MM.1S (cell line): ENCODE data around the gene GOLGA3.
"Not testable (repeated sequence)": the region's sequence is repeated elsewhere in the genome, so short reads cannot be mapped to it uniquely, and the experiment has no call there.

Source experiments
- DNase-seq: peaks from one replicate; pipeline ENCODE4 v3.0.0-alpha.2; 2015
- H2AFZ ChIP-seq: fragments of 300-600 bp; sonication (generic); 2 replicates; pipeline ENCODE4 v1.6.0; 2016; ENCODE audit warnings: antibody characterized with exemption, low read length
- H3F3A ChIP-seq: fragments of 300-600 bp; sonication (generic); 2 replicates; pipeline ENCODE4 v1.6.1; 2016; ENCODE audit warnings: mild to moderate bottlenecking, antibody characterized with exemption, low read length, moderate library complexity, mixed read lengths; ENCODE audit not compliant: insufficient read depth
- H3K27ac ChIP-seq: fragments of 300-600 bp; sonication (generic); 2 replicates; pipeline ENCODE4 v1.5.1; 2016; ENCODE audit warnings: mild to moderate bottlenecking, low read length
- H3K27me3 ChIP-seq: fragments of 300-600 bp; sonication (generic); replicated peaks from 2 replicates; pipeline ENCODE4 v1.6.0; 2016; ENCODE audit warnings: low read length; ENCODE audit not compliant: insufficient read depth
- H3K36me3 ChIP-seq: fragments of 300-600 bp; sonication (generic); replicated peaks from 2 replicates; pipeline ENCODE4 v1.6.1; 2016; ENCODE audit warnings: mild to moderate bottlenecking, low read length, mixed read lengths; ENCODE audit not compliant: insufficient read depth
- H3K4me1 ChIP-seq: fragments of 300-600 bp; sonication (generic); 2 replicates; pipeline ENCODE4 v1.6.1; 2016; ENCODE audit warnings: low read length, mixed read lengths
- H3K4me2 ChIP-seq: fragments of 300-600 bp; sonication (generic); 2 replicates; pipeline ENCODE4 v1.6.0; 2016; ENCODE audit warnings: low read depth, low read length
- H3K4me3 ChIP-seq: fragments of 300-600 bp; sonication (generic); 2 replicates; pipeline ENCODE4 v1.5.1; 2016; ENCODE audit warnings: low read length, mixed read lengths
- H3K79me2 ChIP-seq: fragments of 300-600 bp; sonication (generic); 2 replicates; pipeline ENCODE4 v1.6.1; 2016; ENCODE audit warnings: mixed run types, low read length, mixed read lengths
- H3K9ac ChIP-seq: fragments of 300-600 bp; sonication (generic); 2 replicates; pipeline ENCODE4 v1.6.1; 2016; ENCODE audit warnings: low read length, mixed read lengths
- H3K9me2 ChIP-seq: fragments of 300-600 bp; sonication (generic); replicated peaks from 2 replicates; pipeline ENCODE4 v1.6.1; 2016; ENCODE audit warnings: mild to moderate bottlenecking, low read length, mixed read lengths; ENCODE audit not compliant: insufficient read depth
- H3K9me3 ChIP-seq: fragments of 300-600 bp; sonication (generic); replicated peaks from 2 replicates; pipeline ENCODE4 v1.6.1; 2016; ENCODE audit warnings: mild to moderate bottlenecking, low read length, mixed read lengths; ENCODE audit not compliant: insufficient read depth
- H4K20me1 ChIP-seq: fragments of 300-600 bp; sonication (generic); 2 replicates; pipeline ENCODE4 v1.6.1; 2016; ENCODE audit warnings: mild to moderate bottlenecking, low read length, moderate library complexity, mixed read lengths; ENCODE audit not compliant: insufficient read depth
- CTCF ChIP-seq: fragments of 300-600 bp; sonication (generic); IDR thresholded peaks from 2 replicates; pipeline ENCODE4 v1.5.1; 2016; ENCODE audit warnings: antibody characterized with exemption, low read length, mixed read lengths
- EZH2 ChIP-seq: fragments of 300-600 bp; sonication (generic); optimal IDR thresholded peaks from 2 replicates; pipeline ENCODE3; 2017; ENCODE audit warnings: low read depth, mild to moderate bottlenecking, antibody characterized with exemption, low read length, mixed read lengths
- EZH2phosphoT487 ChIP-seq: fragments of 300-600 bp; sonication (generic); IDR thresholded peaks from 2 replicates; pipeline ENCODE4 v1.6.1; 2018; ENCODE audit warnings: antibody characterized with exemption, low read length

GOLGA3 gene

GRCh38 chr12:132837693-132838409 lies 9.2 kb upstream of the GOLGA3 start:
- Histone ChIP-seq H3F3A (no peaks in the 10 kb centered on the region), H3K4me2 (no peak overlapping the region), H3K79me2 (no peaks in the 10 kb centered on the region), H2AFZ (no peak overlapping the region), H3K36me3 (no peaks in the 10 kb centered on the region), H3K4me1 (no peaks in the 10 kb centered on the region), H3K27ac (no peak overlapping the region), H3K9ac (no peak overlapping the region), H3K27me3 (no peaks in the 10 kb centered on the region), H3K9me3 (no peaks in the 10 kb centered on the region), H4K20me1 (no peaks in the 10 kb centered on the region), H3K4me3 (no peak overlapping the region), H3K9me2 (no peaks in the 10 kb centered on the region)
- DNase-seq, result no peak
- TF ChIP-seq CTCF, result no peak
- TF ChIP-seq EZH2, result no peak
- TF ChIP-seq EZH2phosphoT487, result no peak

GRCh38 chr12:132836795-132837331 lies 8.2 kb upstream of the GOLGA3 start:
- no peak overlapping the region for H3K4me2 ChIP-seq
- H2AFZ ChIP-seq, result no peak overlapping the region
- H3K27ac ChIP-seq, result no peak overlapping the region
- no peaks in the 10 kb centered on the region for H3K36me3 ChIP-seq
- H3K4me3 ChIP-seq, result no peak overlapping the region
- no peaks in the 10 kb centered on the region for H3K9me3 ChIP-seq
- no peaks in the 10 kb centered on the region for H3K79me2 ChIP-seq
- no peak overlapping the region for H3K9ac ChIP-seq
- no peak for DNase-seq
- no peaks in the 10 kb centered on the region for H4K20me1 ChIP-seq
- no peaks in the 10 kb centered on the region for H3K4me1 ChIP-seq
- H3K9me2 ChIP-seq, result no peaks in the 10 kb centered on the region
- no peak for TF ChIP-seq EZH2
- no peaks in the 10 kb centered on the region for H3F3A ChIP-seq
- H3K27me3 ChIP-seq, result no peaks in the 10 kb centered on the region

GRCh38 chr12:132836230-132836629 lies 7.6 kb upstream of the GOLGA3 start:
- H3K9me3 ChIP-seq, H3K27me3 ChIP-seq, H3K79me2 ChIP-seq, H3K4me2 ChIP-seq, DNase-seq, H3K4me1 ChIP-seq, H4K20me1 ChIP-seq, H3K27ac ChIP-seq, H3K9ac ChIP-seq, H3F3A ChIP-seq, H3K4me3 ChIP-seq, H2AFZ ChIP-seq, H3K36me3 ChIP-seq, H3K9me2 ChIP-seq: not testable (repeated sequence)

GRCh38 chr12:132835076-132836025 lies 6.7 kb upstream of the GOLGA3 start:
- no peaks in the 10 kb centered on the region for H3K27me3 ChIP-seq
- H3F3A ChIP-seq, result no peaks in the 10 kb centered on the region
- H4K20me1 ChIP-seq, result no peaks in the 10 kb centered on the region
- no peak for TF ChIP-seq EZH2
- no peak for TF ChIP-seq EZH2phosphoT487
- no peak overlapping the region for H2AFZ ChIP-seq
- no peak overlapping the region for H3K9ac ChIP-seq
- H3K4me1 ChIP-seq, result no peaks in the 10 kb centered on the region
- no peaks in the 10 kb centered on the region for H3K9me3 ChIP-seq
- no peak for DNase-seq
- H3K4me2 ChIP-seq, result no peak overlapping the region
- no peaks in the 10 kb centered on the region for H3K79me2 ChIP-seq
- H3K4me3 ChIP-seq, result no peak overlapping the region
- H3K36me3 ChIP-seq, result no peaks in the 10 kb centered on the region
- H3K27ac ChIP-seq, result no peak overlapping the region
- no peaks in the 10 kb centered on the region for H3K9me2 ChIP-seq
